GM13977 (cell line): ENCODE data around the gene THSD7A.

ENCODE experiments used
- DNase-seq: peaks from one replicate; pipeline ENCODE4 v3.0.0; 2012; ENCODE audit warnings: low spot score
- CTCF ChIP-seq: IDR thresholded peaks from 2 replicates; pipeline ENCODE4 v1.5.1; 2012; ENCODE audit warnings: mild to moderate bottlenecking, control low read depth; ENCODE audit not compliant: insufficient read depth; ENCODE audit errors: extremely low read depth, missing control alignments
- in situ Hi-C: fragments of 300-500 bp; cut with MboI; formaldehyde crosslinking; loops from one replicate; pipeline ENCODE4 v1.12.0; 2022; ENCODE audit warnings: low sequenced_read_pairs, low pct_unique_long_range_greater_than_20kb, mixed read lengths, inconsistent platforms; ENCODE audit not compliant: unreplicated experiment

Gene THSD7A

GRCh38 chr7:11758627-11759111, 73.3 kb downstream of the THSD7A start:
- in situ Hi-C loops = no loop called here
- DNase-seq = no peak

GRCh38 chr7:11757153-11757552, 74.8 kb downstream of the THSD7A start:
- no peak for TF ChIP-seq CTCF
- no peak for DNase-seq
- in situ Hi-C loops = no loop called here

More at GRCh38 chr7:11758627-11759111, 73.3 kb downstream of the THSD7A start:
- TF ChIP-seq CTCF = no peak

DNA sequence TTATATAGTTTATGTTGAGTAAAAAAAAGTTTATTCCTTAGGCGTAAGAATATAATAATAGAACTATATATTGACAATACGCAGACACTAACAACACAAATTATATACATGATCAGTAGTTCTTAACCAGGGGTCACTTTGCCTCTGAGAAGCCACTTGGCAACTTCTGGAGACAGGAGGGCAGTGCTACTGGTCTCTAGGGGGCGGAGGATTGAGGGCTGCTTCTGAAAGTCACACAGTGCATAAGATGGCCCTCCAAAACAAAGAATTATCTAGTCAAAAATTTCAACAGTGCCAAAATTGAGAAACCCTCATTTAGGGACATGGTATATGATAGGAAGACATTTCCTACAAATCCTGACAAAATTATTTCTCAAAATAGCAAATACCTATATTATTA, 77.1 kb downstream of the THSD7A start:
- in situ Hi-C loops = no loop called here
- DNase-seq = no peak
- no peak for TF ChIP-seq CTCF

DNA sequence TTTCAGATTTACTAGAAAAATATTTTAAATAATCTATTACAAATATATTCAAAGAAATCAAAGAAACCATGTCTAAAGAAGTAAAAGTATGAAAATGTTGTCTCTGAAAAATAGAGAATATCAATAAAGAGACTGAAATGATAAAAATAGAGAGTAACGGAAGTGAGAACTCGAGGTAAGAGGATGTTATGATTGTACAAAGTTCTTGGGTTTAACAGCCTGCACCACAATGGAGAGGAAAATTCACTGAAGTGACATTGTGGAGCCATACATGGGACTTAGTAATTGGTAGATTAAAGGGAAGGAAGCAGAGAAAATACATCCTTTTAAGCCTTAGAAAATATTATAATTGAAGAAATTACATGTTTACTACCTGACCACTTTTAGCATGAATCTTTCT, 77.9 kb downstream of the THSD7A start:
- in situ Hi-C loops = no loop called here
- DNase-seq = no peak
- no peak for TF ChIP-seq CTCF

DNA sequence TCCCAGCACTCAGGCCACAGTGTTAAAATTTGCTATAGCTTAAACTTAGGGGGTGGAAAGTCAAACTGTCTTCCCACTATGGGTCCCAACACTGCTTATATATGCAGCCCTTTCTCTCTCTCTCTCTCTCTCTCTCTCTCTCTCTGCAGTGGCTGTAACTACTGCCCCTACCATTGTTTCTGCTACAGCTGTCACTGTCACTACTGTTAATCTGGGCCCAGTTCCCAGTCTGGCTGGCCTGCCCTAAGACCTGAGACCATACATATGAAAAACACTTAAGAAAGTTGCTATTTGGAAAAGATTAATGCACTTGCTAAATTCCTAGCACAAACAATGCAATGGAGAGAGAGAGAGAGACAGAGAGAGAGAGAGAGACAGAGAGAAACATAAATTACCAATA, 78.6 kb downstream of the THSD7A start:
- no peak for DNase-seq
- no peak for TF ChIP-seq CTCF
- in situ Hi-C loops = no loop called here

DNA sequence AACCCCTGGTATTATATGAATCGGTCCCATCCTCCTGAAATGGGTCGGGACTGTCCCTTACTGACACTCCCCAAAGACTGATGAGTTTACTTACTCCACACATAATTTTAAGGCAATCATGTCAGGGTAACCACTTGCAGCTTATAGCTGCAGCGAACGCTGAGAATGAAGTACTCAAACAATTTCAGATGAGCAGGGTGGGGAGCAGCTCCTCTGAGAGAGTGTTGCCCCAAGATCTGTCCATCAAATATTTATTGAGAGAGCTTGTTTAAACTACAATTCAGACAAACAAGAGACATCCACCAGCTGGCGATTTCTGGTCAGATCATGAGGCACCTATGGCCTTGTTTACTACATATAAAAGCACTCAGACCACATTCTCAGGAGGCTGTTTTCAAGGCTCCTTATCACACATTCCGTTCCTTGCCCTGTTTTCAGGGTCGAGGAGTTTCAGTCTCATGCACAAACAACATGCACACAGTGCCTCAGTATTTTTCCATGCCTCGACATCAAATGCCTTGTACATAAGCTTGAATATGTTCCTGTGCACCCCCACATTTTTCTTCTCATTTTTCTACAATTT, 80.1 kb downstream of the THSD7A start:
- no peak for DNase-seq
- TF ChIP-seq CTCF = no peak
- in situ Hi-C loops = no loop called here
